UCSD-AML1 (cell line): ENCODE measurements around the gene TRAPPC11.

ENCODE experiments used
- DNase-seq: peaks from one replicate; lab custom pipeline; 2025; ENCODE audit not compliant: unreplicated experiment; lab: John Stamatoyannopoulos, UW

Gene TRAPPC11

DNA sequence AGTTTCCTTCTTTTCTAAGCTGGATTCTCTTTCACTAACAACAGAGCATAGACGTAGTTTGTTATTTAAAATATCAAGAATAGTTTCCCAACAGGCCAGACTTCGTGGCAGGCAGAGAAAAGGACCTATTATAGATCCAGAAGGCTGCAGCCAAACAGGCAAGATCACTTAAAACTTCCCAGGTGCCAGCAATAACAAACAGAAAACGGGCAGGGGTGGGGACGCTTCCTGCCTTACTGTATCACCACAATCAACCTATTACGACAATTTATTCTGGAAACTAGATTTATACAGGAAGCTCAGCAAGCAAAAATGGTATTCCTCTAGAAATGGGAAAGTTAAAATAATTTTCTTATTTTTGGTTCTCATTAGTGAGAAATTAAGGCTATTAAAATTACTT is 22.2 kb upstream of the TRAPPC11 start:
- DNase-seq = no peak

DNA sequence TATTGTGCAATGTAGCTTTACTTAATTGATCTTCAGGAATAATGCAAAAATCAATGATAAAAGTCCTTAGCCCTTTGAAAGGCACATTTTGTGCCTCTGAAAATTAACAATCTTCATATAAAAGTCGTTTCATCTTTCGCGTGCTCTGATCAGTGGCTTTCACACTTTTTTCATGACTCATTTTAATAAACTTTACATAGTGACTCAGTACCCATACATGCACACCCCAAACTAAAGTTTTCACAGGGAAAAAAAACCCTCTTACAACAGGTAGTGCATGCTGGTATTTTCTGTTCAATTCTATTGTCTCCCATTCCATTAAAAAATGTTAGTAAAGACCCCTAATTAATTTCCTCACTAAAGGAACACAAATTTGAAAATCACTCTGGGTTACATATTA is 21.6 kb upstream of the TRAPPC11 start:
- no peak for DNase-seq

DNA sequence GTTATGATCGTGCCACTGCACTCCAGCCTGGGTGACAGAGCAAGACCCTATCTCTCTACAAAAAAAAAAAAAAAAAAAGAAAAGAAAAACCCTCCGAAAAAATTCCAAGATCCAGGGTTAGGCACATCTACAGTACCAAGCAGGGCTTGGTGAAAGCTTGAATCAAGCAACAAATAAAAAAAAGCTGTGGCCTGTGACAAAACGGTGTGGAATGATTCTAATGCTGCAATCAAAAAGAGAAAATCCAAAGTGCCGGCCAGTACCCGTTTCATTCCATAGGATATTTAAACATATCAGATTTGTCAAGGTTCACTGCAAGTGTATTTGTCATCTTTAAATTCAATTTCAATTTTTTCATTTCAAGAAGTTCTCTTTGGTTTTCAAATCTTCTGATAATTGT is 20.7 kb upstream of the TRAPPC11 start:
- no peak for DNase-seq

DNA sequence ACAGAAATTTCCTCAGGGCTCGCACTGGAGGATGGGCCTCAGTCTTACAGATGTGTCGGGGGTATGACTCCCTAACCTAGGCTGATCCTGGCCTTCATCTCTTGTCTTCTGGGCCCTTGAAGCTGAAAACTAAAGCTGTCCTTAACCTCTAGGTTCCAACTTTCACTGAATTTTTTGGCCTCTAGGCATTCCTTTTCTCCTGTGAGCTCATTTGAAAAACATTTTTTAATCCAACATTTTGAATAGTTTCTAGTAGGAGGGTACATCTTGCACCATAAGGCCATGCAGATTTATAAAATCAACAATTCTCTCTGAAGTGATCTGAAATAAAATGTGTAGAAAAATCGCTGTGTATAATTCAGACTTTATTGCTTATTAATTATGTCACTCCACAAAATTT is 19.8 kb upstream of the TRAPPC11 start:
- no peak for DNase-seq

- DNase-seq = no peak
These were observed 13.8 kb upstream of the TRAPPC11 start for GRCh38 chr4:183645326-183645725.

- DNase-seq = no peak
These were observed 1.5 kb upstream of the TRAPPC11 start for GRCh38 chr4:183657564-183657963.

- peak; percentile 48 for DNase-seq
These were observed 598 bp upstream of the TRAPPC11 start for GRCh38 chr4:183658362-183659028.

GRCh38 chr4:183659872-183660242 is 764 bp downstream of the TRAPPC11 start:
- DNase-seq = no peak

DNA sequence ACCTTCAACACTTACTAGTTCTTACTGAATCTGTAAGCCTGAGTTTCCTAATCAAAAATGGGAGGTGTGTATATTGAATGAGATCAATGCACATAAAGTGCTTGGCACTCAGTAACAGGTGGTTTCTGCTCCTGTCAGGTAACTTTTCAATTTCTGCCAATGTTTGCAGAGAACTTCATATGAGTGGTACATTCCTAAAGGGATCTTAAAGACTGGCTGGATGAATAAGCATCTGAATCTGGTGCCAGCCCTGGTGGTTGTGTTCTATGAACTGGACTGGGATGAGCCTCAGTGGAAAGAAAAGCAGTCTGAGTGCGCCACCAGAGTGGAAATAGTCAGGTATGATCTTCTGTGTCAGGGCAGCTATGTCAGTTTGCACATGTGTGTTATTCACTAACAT is 7.0 kb downstream of the TRAPPC11 start:
- no peak for DNase-seq

- DNase-seq = no peak
These were observed 11.2 kb downstream of the TRAPPC11 start for GRCh38 chr4:183670251-183670650.

DNA sequence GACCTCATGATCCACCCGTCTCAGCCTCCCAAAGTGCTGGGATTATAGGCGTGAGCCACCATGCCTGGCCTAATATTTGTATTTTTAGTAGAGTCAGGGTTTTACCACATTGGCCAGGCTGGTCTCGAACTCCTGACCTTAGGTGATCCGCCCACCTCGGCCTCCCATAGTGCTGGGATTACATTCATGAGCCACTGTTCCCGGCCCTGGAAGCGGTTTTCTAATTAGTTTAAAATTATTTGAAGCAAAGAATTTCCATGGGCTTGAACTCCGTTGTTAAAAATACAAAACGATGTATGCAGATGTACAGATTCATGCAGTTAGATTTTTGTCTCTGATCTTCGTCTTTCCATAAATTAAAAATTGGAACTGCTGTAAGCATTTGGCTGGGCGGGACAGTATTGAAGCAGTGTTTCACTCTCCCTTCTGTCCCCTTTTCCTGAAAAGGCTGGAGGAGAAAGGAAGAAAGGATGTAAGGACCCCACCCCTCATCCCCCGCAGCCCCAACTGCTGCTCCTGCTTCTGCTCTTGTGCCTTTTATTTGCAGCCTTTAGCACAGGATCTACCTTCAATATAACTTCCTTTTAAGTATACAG is 12.0 kb downstream of the TRAPPC11 start:
- DNase-seq = no peak

DNA sequence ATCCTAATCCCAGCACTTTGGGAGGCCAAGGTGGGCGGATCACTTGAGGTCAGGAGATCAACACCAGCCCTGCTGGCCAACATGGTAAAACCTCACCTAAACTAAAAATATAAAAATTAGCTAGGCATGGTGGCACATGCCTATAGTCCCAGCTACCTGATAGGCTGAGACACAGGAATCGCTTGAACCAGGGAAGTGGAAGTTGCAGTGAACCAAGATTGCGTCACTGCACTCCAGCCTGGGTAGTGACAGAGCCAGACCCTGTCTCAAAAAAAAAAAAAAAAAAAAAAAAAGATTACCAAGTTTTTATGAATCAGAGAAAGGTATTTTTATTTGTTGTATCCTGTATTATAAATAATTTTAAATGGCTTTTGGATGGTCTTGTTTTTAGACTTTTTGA is 15.1 kb downstream of the TRAPPC11 start:
- no peak for DNase-seq

DNA sequence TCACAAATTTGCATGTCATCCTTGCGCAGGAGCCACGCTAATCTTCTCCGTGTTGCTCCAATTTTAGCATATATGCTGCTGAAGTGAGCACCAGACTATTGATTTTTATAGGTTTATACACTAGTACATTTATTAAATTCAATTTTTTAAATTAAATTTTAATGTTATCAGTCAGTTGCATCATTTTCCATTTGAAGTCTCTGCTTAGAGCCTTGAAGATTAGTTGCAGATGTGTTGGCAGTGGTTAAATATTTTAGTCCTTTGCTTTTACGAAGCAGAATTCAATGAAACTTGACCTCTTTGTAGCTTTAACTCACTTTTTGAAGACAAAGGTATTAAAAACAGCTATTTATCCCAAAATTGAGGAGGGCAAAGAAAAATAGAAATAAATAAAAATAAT is 16.5 kb downstream of the TRAPPC11 start:
- no peak for DNase-seq

DNA sequence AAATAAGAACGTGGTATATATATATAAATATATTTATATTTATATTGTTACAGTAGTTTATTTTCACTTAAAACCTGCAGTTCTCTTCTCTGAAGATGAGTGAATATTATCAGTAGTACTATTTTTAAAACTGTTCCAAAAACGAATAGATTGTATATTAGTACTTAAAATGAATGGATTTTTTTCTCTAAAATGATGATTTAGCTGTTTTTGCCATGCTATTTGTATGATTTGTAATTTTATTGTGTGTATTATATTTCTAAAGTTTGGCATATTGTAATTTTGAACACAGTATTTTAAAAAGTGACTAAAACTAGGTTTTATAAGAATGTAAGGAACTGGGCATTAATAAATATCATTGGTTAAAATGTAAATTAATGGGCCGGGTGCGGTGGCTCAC is 22.0 kb downstream of the TRAPPC11 start:
- DNase-seq = no peak

- no peak for DNase-seq
These were observed 27.4 kb downstream of the TRAPPC11 start for GRCh38 chr4:183686461-183686860.

- DNase-seq = no peak
These were observed 29.1 kb downstream of the TRAPPC11 start for GRCh38 chr4:183688216-183688615.

GRCh38 chr4:183691006-183691405 is 31.9 kb downstream of the TRAPPC11 start:
- no peak for DNase-seq

DNA sequence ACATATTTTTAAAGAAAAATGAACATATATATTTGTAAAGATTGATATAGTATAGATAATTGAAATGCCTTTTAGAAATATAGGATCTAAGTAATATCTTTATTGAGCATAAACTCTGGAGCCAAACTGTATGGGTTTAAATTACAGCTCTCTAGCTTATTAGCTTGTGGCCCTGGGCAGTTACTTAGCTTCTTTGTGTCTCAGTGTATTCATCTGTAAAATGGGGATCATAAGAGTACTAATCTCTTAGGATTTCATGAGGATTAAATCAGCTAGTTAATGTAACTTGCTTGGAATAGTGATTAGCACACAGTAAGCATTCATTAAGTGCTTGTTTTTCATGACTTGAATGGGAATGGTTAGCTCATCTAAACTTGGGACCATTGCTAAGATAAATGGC is 32.8 kb downstream of the TRAPPC11 start:
- no peak for DNase-seq

DNA sequence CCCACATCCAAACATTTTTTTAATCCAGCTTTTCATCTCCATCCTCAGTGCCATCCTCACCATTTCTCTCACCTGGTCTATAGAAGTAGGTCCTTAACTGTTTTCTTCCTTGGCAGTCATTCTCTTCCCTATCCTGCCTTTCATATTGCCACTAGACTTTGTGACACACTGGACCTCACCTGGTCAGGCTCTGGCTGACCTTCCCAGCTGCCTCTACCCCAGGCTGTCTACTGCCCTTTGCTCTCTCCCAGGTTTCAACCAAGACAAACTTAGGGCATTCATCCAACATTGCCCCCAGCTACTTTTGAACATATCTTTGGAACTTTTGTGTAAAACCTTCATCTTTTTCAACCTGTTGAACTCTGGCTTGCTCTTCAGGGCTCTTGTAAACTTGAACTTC is 39.8 kb downstream of the TRAPPC11 start:
- DNase-seq = no peak

GRCh38 chr4:183700407-183700806 is 41.3 kb downstream of the TRAPPC11 start:
- no peak for DNase-seq

GRCh38 chr4:183702492-183702891 is 43.4 kb downstream of the TRAPPC11 start:
- no peak for DNase-seq

GRCh38 chr4:183714626-183715025 is 55.5 kb downstream of the TRAPPC11 start:
- DNase-seq = no peak

- DNase-seq = no peak
These were observed 57.2 kb downstream of the TRAPPC11 start for GRCh38 chr4:183716302-183716701.
